ENCODE measurements around the gene SLX4IP. TPM values are rescaled to one million over a fixed set of nuclear protein-coding genes. Genes with fewer than 3 reads are reported as not detected.

Gene SLX4IP
- total RNA-seq, 1 experiment from 2014 or later: 11.1 TPM

GRCh38 chr20:10645205-10645570, 210.1 kb downstream of the SLX4IP start:
- RAD21 ChIA-PET (ENCODE audit: low non-redundant PET in 1 of 2, low total read pairs in 2 of 2, uncharacterized antibody in 2 of 2, unreplicated experiment in 2 of 2): no interaction called here
- Histone ChIP-seq H3K27me3 (ENCODE audit: insufficient read depth, low read length) (no peaks in the 10 kb centered on the region), H3K27ac (ENCODE audit: low read depth, low read length) (no peak overlapping the region), H3K4me1 (ENCODE audit: control insufficient read depth in 1 of 2, insufficient read depth in 2 of 2, low read length in 2 of 2) (no peaks in the 10 kb centered on the region), H3K4me3 (replicated peaks in 1 of 2; ENCODE audit: low read depth in 1 of 2, low read length in 2 of 2) (no peak overlapping the region), H2AFZ (ENCODE audit: low read depth, low read length, poor library complexity, severe bottlenecking) (no peak overlapping the region), H3K36me3 (ENCODE audit: control insufficient read depth in 1 of 2, insufficient read depth in 2 of 2, low read length in 2 of 2) (peaks cover 46 to 91% of the 10 kb centered on the region in 2 experiments; a peak in 3 of 4 replicates), H3K79me2 (ENCODE audit: insufficient read depth, low read length) (no peaks in the 10 kb centered on the region), H4K20me1 (ENCODE audit: insufficient read depth) (no peaks in the 10 kb centered on the region), H3K9me2 (ENCODE audit: insufficient read depth) (no peaks in the 10 kb centered on the region), H3K9me3 (ENCODE audit: control insufficient read depth in 1 of 2, insufficient read depth in 1 of 2, low read depth in 1 of 2, low read length in 2 of 2) (no peaks in the 10 kb centered on the region), H3K4me2 (ENCODE audit: low read length) (no peak overlapping the region), H3K9ac (ENCODE audit: low read length) (no peak overlapping the region)
- intact Hi-C loops (cut with micrococcal nuclease): loop anchor here (10.0 kb wide), 1 partner anchor 90 kb away; no protein-coding TSS in a partner anchor
- no TSS peak for BruUV-seq (replicated peaks)
- ATAC-seq: no peak
- no peak for DNase-seq (ENCODE audit: low read depth, low spot score)
- POLR2A ChIA-PET: interaction anchor here (1.4 kb wide), 1 partner anchor 9 kb away, joined by 3 read pairs; no protein-coding TSS in a partner anchor
- CTCF ChIA-PET: no interaction called here
- TF ChIP-seq YY1 (IDR thresholded peaks at IDR 0.05; ENCODE audit: extremely low read depth, insufficient replicate concordance, low read depth, low read length): no peak
- no peak for TF ChIP-seq CTCF (IDR thresholded peaks at IDR 0.05 in 2 of 3, conservative IDR thresholded peaks at IDR 0.05 in 1 of 3; ENCODE audit: borderline replicate concordance in 1 of 3, insufficient read depth in 1 of 3, low read depth in 2 of 3, low read length in 2 of 3)
- TF ChIP-seq ZNF274 (IDR thresholded peaks at IDR 0.05; ENCODE audit: low read depth, low read length): no peak
- no peak for TF ChIP-seq EZH2 (IDR thresholded peaks at IDR 0.05)
- TF ChIP-seq TCF7L2 (IDR thresholded peaks at IDR 0.05; ENCODE audit: borderline replicate concordance, extremely low read depth, insufficient read depth, insufficient read length): no peak
- no peak for TF ChIP-seq EGR1 (IDR thresholded peaks at IDR 0.05; ENCODE audit: low read depth)
- TF ChIP-seq POLR2AphosphoS5 (IDR thresholded peaks at IDR 0.05; ENCODE audit: low read depth, low read length): no peak

GRCh38 chr20:10646006-10646405, 210.9 kb downstream of the SLX4IP start:
- no peaks in the 10 kb centered on the region for H3K27me3 ChIP-seq (ENCODE audit: insufficient read depth, low read length)
- TF ChIP-seq POLR2A (IDR thresholded peaks at IDR 0.05; ENCODE audit: borderline replicate concordance, extremely low read depth, insufficient read depth, insufficient read length) (no peak), CBX3 (IDR thresholded peaks at IDR 0.05; ENCODE audit: low read depth) (no peak), ZFX (IDR thresholded peaks at IDR 0.05) (no peak), FOSL1 (IDR thresholded peaks at IDR 0.05; ENCODE audit: low read depth) (no peak), TCF7L2 (IDR thresholded peaks at IDR 0.05; ENCODE audit: borderline replicate concordance, extremely low read depth, insufficient read depth, insufficient read length) (no peak), CEBPB (IDR thresholded peaks at IDR 0.05; ENCODE audit: low read depth) (no peak), MAX (IDR thresholded peaks at IDR 0.05) (no peak), CTCF (IDR thresholded peaks at IDR 0.05 in 2 of 3, conservative IDR thresholded peaks at IDR 0.05 in 1 of 3; ENCODE audit: borderline replicate concordance in 1 of 3, insufficient read depth in 1 of 3, low read depth in 2 of 3, low read length in 2 of 3) (no peak), EZH2phosphoT487 (IDR thresholded peaks at IDR 0.05; ENCODE audit: borderline replicate concordance) (no peak)

More at GRCh38 chr20:10646006-10646405, 210.9 kb downstream of the SLX4IP start:
- Histone ChIP-seq H3K4me3 (replicated peaks in 1 of 2; ENCODE audit: low read depth in 1 of 2, low read length in 2 of 2) (no peak overlapping the region), H3K4me1 (ENCODE audit: control insufficient read depth in 1 of 2, insufficient read depth in 2 of 2, low read length in 2 of 2) (no peaks in the 10 kb centered on the region), H3K36me3 (ENCODE audit: control insufficient read depth in 1 of 2, insufficient read depth in 2 of 2, low read length in 2 of 2) (peaks cover 39 to 92% of the 10 kb centered on the region in 2 experiments; a peak in 3 of 4 replicates), H4K20me1 (ENCODE audit: insufficient read depth) (no peaks in the 10 kb centered on the region), H3K79me2 (ENCODE audit: insufficient read depth, low read length) (no peaks in the 10 kb centered on the region), H2AFZ (ENCODE audit: low read depth, low read length, poor library complexity, severe bottlenecking) (no peak overlapping the region), H3K9me3 (ENCODE audit: control insufficient read depth in 1 of 2, insufficient read depth in 1 of 2, low read depth in 1 of 2, low read length in 2 of 2) (no peaks in the 10 kb centered on the region), H3K4me2 (ENCODE audit: low read length) (no peak overlapping the region), H3K9ac (ENCODE audit: low read length) (no peak overlapping the region), H3K27ac (ENCODE audit: low read depth, low read length) (no peak overlapping the region), H3K9me2 (ENCODE audit: insufficient read depth) (no peaks in the 10 kb centered on the region)
- BruUV-seq (replicated peaks): no TSS peak
- ATAC-seq: no peak
- ChIA-PET RAD21 (ENCODE audit: low non-redundant PET in 1 of 2, low total read pairs in 2 of 2, uncharacterized antibody in 2 of 2, unreplicated experiment in 2 of 2) (no interaction called here), CTCF (no interaction called here), POLR2A (interaction anchor here (1.4 kb wide), 1 partner anchor 9 kb away, joined by 3 read pairs; no protein-coding TSS in a partner anchor)
- DNase-seq (ENCODE audit: low read depth, low spot score): no peak
- intact Hi-C loops (cut with micrococcal nuclease): loop anchor here (10.0 kb wide), 1 partner anchor 91 kb away; no protein-coding TSS in a partner anchor

Data from HCT116 (cell line).